Psoas muscle (tissue), 8 donors: ENCODE results near the gene PPFIBP2. TPM values are rescaled to one million over a fixed set of nuclear protein-coding genes. Genes with fewer than 3 reads are reported as not detected.

ENCODE experiments used
- ATAC-seq, 4 donors: fragments of 200-7000 bp; cut with Tn5 transposase; one replicate each; pipeline ENCODE4 v1.9.1; 2020; ENCODE audit warnings: moderate library complexity in 3 of 4, mild to moderate bottlenecking in 2 of 4
- DNase-seq, 2 donors: peaks; one replicate each; pipeline ENCODE4 v3.0.0-alpha.2; 2020
- H3K27ac ChIP-seq: fragments of 200-600 bp; one replicate; pipeline ENCODE4 v1.8.0; 2022
- H3K27me3 ChIP-seq, 3 donors: fragments of 200-600 bp in 1 of 3; one replicate each; pipeline versions ENCODE4 v1.6.1 to v1.8.0; 2013 to 2022; ENCODE audit warnings: low read length in 2 of 3, mild to moderate bottlenecking in 2 of 3, moderate library complexity in 1 of 3; ENCODE audit not compliant: insufficient read depth in 3 of 3
- H3K36me3 ChIP-seq, 2 donors: fragments of 200-600 bp in 1 of 2; one replicate each; pipeline versions ENCODE4 v1.6.1 to v1.8.0; 2013 to 2022; ENCODE audit warnings: low read depth in 1 of 2, mild to moderate bottlenecking in 1 of 2, moderate library complexity in 1 of 2; ENCODE audit not compliant: insufficient read depth in 1 of 2
- H3K4me1 ChIP-seq: fragments of 200-600 bp; one replicate; pipeline ENCODE4 v1.8.0; 2022
- H3K4me3 ChIP-seq: fragments of 200-600 bp; one replicate; pipeline ENCODE4 v1.8.0; 2022; ENCODE audit warnings: mild to moderate bottlenecking
- H3K9me3 ChIP-seq: fragments of 200-600 bp; one replicate; pipeline ENCODE4 v1.8.0; 2022
- CTCF ChIP-seq: fragments of 200-600 bp; IDR thresholded peaks from one replicate; pipeline ENCODE4 v1.8.0; 2022; ENCODE audit warnings: antibody characterized with exemption
- whole genome bisulfite sequencing, 3 donors: extraction: QIAGEN DNeasy Blood & Tissue Kit; methylation state at CpG; one replicate each; pipeline versions ENCODE4 v1.1.6 to v1.1.7; 2013; 5-methylcytosine and 5-hydroxymethylcytosine counted together
- intact Hi-C, 2 donors: fragments of 100-400 bp; cut with DNase I; formaldehyde crosslinking; loops; one replicate each; pipeline versions ENCODE4 v1.11.0 to v1.14.2; 2022
- polyA plus RNA-seq, 3 donors: library from polyadenylated mRNA; stranded (reverse); fragments of 200-250 nt; gene quantifications; one replicate each; pipeline ENCODE4 v1.2.3, GENCODE V29; 2013
- total RNA-seq, 4 donors: library from RNA; stranded (reverse); fragmentation: NEBNext Ultra II Directional in 2 of 4; extraction: Animal tissue kit (Norgen Biotek cat#: 25700) in 2 of 4; gene quantifications; one replicate each; pipeline versions ENCODE4 v1.2.1 to v1.2.4, GENCODE V29; 2021 to 2023
- donor health status: healthy with polysubstance abuse.
- donor health status: DM: no; HTN: no; CAD: no; lungs with moderate emphysema.
- donor health status: Bipolar disorder and iron deficiency.
- donor health status: healthy.
- donor health status: DM: yes; HTN: yes; CAD: no.
- donor health status: DM: no; HTN: no; CAD: no.
- donor health status: DM: no; HTN: no; CAD: no.
- donor health status: DM: yes; HTN: yes; CAD: no.

PPFIBP2 gene
- total and polyA plus RNA-seq, 7 donors: 7.4 to 54.8 (median 19.7) TPM

DNA sequence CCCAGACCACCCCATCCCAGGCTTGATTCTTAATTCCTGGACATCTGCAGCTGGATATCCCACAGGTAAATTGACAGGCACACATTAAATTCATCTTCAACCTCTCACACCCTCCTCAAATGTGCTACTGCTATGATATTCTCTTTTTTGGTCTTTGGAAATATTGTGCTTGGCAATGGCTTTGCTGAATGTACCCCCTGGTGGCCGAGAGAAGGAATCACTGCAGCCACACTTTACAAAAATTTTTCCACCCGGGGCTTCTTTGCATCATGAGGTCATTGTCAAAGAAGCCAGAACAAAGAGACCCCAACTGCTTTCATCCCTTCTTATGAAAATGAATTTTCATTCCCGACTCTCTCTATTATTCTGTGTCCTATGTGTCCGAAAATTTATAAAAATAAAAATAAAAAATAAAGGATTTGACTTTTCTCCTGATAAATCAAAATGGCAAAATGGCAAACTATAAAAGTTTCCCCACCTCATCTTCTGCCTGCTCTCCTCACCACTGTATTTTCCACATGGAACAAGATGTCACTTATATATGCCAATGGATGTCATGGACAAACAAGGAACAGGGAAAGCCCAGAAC, 174.5 kb downstream of the PPFIBP2 start:
- peak; percentile 65 for TF ChIP-seq CTCF
- Histone ChIP-seq H3K27me3 (no peaks in the 10 kb centered on the region), H3K4me1 (peaks cover 10% of the 10 kb centered on the region), H3K9me3 (no peaks in the 10 kb centered on the region), H3K36me3 (peaks cover 0 to 14% of the 10 kb centered on the region in 2 donors), H3K4me3 (no peak overlapping the region), H3K27ac (no peak overlapping the region)
- ATAC-seq (no peak), DNase-seq (no peak)
- WGBS, 3 donors: 26 to 35% (median 34%) methylated on average over 4 of the region's 4 CpGs
- intact Hi-C loops: loop anchor here in 1 of 2 donors (5.0 kb wide), 1 partner anchor 591 kb away; no protein-coding TSS in a partner anchor

DNA sequence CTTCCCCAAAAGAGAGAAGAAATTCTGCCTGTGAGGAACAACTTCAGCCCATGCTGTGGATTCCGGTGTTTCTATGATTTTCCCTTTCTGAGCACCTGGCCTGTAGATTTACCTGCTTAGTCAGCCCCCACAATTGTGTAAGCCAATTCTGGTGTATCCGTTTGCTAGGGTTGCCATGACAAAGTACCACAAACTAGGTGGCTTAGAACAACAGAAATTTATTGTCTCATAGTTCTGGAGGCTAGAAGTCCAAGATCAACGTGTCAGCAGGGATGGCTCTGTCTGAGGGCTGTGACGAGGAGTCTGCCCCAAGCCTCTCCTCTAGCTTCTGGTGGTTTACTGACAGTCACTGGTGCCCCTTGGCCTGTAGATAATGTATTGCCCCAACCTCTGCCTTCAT, 175.4 kb downstream of the PPFIBP2 start:
- H3K36me3 ChIP-seq: peaks cover 0 to 11% of the 10 kb centered on the region in 2 donors
- no peak overlapping the region for H3K4me3 ChIP-seq
- H3K9me3 ChIP-seq: no peaks in the 10 kb centered on the region
- H3K4me1 ChIP-seq: peaks cover 10% of the 10 kb centered on the region
- 68 to 82% (median 73%) methylated on average over 4 of the region's 4 CpGs for WGBS, 3 donors
- DNase-seq (no peak), ATAC-seq (no peak)
- no peak overlapping the region for H3K27ac ChIP-seq
- no peaks in the 10 kb centered on the region for H3K27me3 ChIP-seq
- no peak for TF ChIP-seq CTCF
- intact Hi-C loops: loop anchor here in 1 of 2 donors (5.0 kb wide), 1 partner anchor 592 kb away; no protein-coding TSS in a partner anchor

- Histone ChIP-seq H3K4me1 (peaks cover 10% of the 10 kb centered on the region), H3K36me3 (peaks cover 0 to under 1% of the 10 kb centered on the region in 2 donors), H3K4me3 (no peak overlapping the region), H3K27me3 (no peaks in the 10 kb centered on the region), H3K9me3 (no peaks in the 10 kb centered on the region), H3K27ac (no peak overlapping the region)
- ATAC-seq: no peak
- WGBS, 3 donors: 42 to 81% (median 69%) methylated on average over 6 of the region's 6 CpGs
- TF ChIP-seq CTCF: no peak
- DNase-seq: no peak
- intact Hi-C loops: no loop called here
Observed at GRCh38 chr11:7690648-7691047, 176.8 kb downstream of the PPFIBP2 start.

GRCh38 chr11:7691759-7692350, 178.1 kb downstream of the PPFIBP2 start:
- intact Hi-C loops: no loop called here
- Histone ChIP-seq H3K27ac (peak overlapping the region; percentile 44), H3K27me3 (no peaks in the 10 kb centered on the region), H3K4me1 (peaks cover 10% of the 10 kb centered on the region), H3K36me3 (no peaks in the 10 kb centered on the region), H3K9me3 (no peaks in the 10 kb centered on the region), H3K4me3 (no peak overlapping the region)
- DNase-seq (no peak), ATAC-seq (peak; percentile 31 to 73 (median 48))
- 37 to 66% (median 39%) methylated on average over 6 of the region's 6 CpGs for WGBS, 3 donors
- TF ChIP-seq CTCF: no peak
